Stomach (tissue), 9 donors: Measurements from ENCODE around the gene TMEM187. TPM values are rescaled to one million over a fixed set of nuclear protein-coding genes. Genes with fewer than 3 reads are reported as not detected.

ENCODE experiments used
- DNase-seq, 2 donors: peaks; one replicate each; pipeline versions ENCODE4 v3.0.0 to v3.0.0-alpha.2; 2013 to 2019
- H3K27ac ChIP-seq, 5 donors: fragments of 200-600 bp in 4 of 5; sonication (generic) in 4 of 5; one replicate each; pipeline ENCODE4 v1.5.1; 2013 to 2019; ENCODE audit warnings: mild to moderate bottlenecking in 1 of 5, moderate library complexity in 1 of 5
- H3K27me3 ChIP-seq, 3 donors: fragments of 200-600 bp; sonication (generic); one replicate each; pipeline ENCODE4 v1.5.1; 2017 to 2019; ENCODE audit warnings: mixed run types in 1 of 3
- H3K36me3 ChIP-seq, 4 donors: fragments of 200-600 bp; sonication (generic); 1 replicate in 3 of 4; 2 replicates in 1 of 4; pipeline ENCODE4 v1.5.1; 2016 to 2019
- H3K4me1 ChIP-seq, 4 donors: fragments of 200-600 bp; sonication (generic); one replicate each; pipeline ENCODE4 v1.5.1; 2016 to 2019
- H3K4me3 ChIP-seq, 4 donors: fragments of 200-600 bp; sonication (generic) in 3 of 4; one replicate each; pipeline ENCODE4 v1.5.1; 2016 to 2019; ENCODE audit warnings: mild to moderate bottlenecking in 1 of 4
- H3K9me3 ChIP-seq, 4 donors: fragments of 200-600 bp; sonication (generic); one replicate each; pipeline ENCODE4 v1.5.1; 2016 to 2019
- CTCF ChIP-seq, 7 experiments: fragments of 450-650 bp in 4 of 7; fragments of 200-600 bp in 3 of 7; sonication (generic) in 3 of 7; IDR thresholded peaks; one replicate each; pipeline ENCODE4 v1.5.1; 2016 to 2019; ENCODE audit warnings: antibody characterized with exemption in 7 of 7, control low read depth in 2 of 7, mild to moderate bottlenecking in 1 of 7
- EP300 ChIP-seq: sonication (generic); formaldehyde crosslinking; IDR thresholded peaks from one replicate; pipeline ENCODE4 v1.6.1; 2017; ENCODE audit warnings: antibody characterized with exemption
- POLR2A ChIP-seq, 4 donors: fragments of 450-650 bp; IDR thresholded peaks; one replicate each; pipeline ENCODE4 v1.6.1; 2016; ENCODE audit warnings: antibody characterized with exemption in 4 of 4, control low read depth in 2 of 4, mild to moderate bottlenecking in 1 of 4, moderate library complexity in 1 of 4
- POLR2AphosphoS5 ChIP-seq, 3 donors: sonication (generic); formaldehyde crosslinking; IDR thresholded peaks; one replicate each; pipeline ENCODE4 v1.6.1; 2016; ENCODE audit warnings: antibody characterized with exemption in 3 of 3
- WGBS, 5 donors: extraction: QIAGEN DNeasy Blood & Tissue Kit in 3 of 5; methylation state at CpG; one replicate each; pipeline versions ENCODE4 v1.1.5 to v1.1.7; 2013 to 2018; 5-methylcytosine and 5-hydroxymethylcytosine counted together
- intact Hi-C: fragments of 100-400 bp; cut with DNase I; formaldehyde crosslinking; loops from one replicate; pipeline ENCODE4 v1.15.1; 2023; ENCODE audit warnings: low total_unique reads
- polyA plus RNA-seq, 3 donors: library from polyadenylated mRNA; stranded (reverse); fragments of 200-250 nt; gene quantifications; one replicate each; pipeline ENCODE4 v1.2.3, GENCODE V29; 2013
- total RNA-seq, 5 donors: library from RNA; depleted of rRNA; stranded (reverse); fragments of >200 nt; gene quantifications; one replicate each; pipeline versions ENCODE4 v1.1.0 to v1.2.3, GENCODE V29; 2014 to 2016
- donor health status: healthy with polysubstance abuse.
- donor health status: Bipolar disorder and iron deficiency.
- donor health status: healthy.

Gene TMEM187
- total and polyA plus RNA-seq, 8 donors: 0.89 to 16.2 (median 4.6) TPM; not detected in 1

- no peak for DNase-seq
- TF ChIP-seq EP300 (no peak), CTCF (IDR thresholded peaks at IDR 0.05) (no peak), POLR2A (IDR thresholded peaks at IDR 0.05) (no peak), POLR2AphosphoS5 (IDR thresholded peaks at IDR 0.05) (no peak)
- intact Hi-C loops: no loop called here
- H3K4me3 ChIP-seq: no peak overlapping the region
- H3K27ac ChIP-seq: no peak overlapping the region
- peaks cover 0 to 54% (median 36%) of the 10 kb centered on the region in 4 donors for H3K36me3 ChIP-seq
- H3K4me1 ChIP-seq: peaks cover 5 to 46% (median 36%) of the 10 kb centered on the region in 4 donors
- peaks cover 0 to 6% (median 0%) of the 10 kb centered on the region in 3 donors for H3K27me3 ChIP-seq
- H3K9me3 ChIP-seq: no peaks in the 10 kb centered on the region
- WGBS, 5 donors: 81 to 89% (median 84%) methylated on average over 19 to 24 of the region's 24 CpGs; no CpG with 5 or more reads in 1 of the 5 donors
Observed at GRCh38 chrX:154016366-154017076, 44.0 kb downstream of the TMEM187 start.

- Histone ChIP-seq H3K36me3 (peaks cover 0 to 42% (median 31%) of the 10 kb centered on the region in 4 donors), H3K4me1 (peaks cover 5 to 53% (median 36%) of the 10 kb centered on the region in 4 donors), H3K27ac (peak overlapping the region in 3 of 5 donors; percentile 9 to 96 (median 73)), H3K4me3 (peak overlapping the region in 3 of 4 donors; percentile 54 to 62 (median 61)), H3K27me3 (peaks cover 0 to 5% (median 0%) of the 10 kb centered on the region in 3 donors), H3K9me3 (no peaks in the 10 kb centered on the region)
- no peak for DNase-seq
- TF ChIP-seq POLR2A (IDR thresholded peaks at IDR 0.05): no peak
- no peak for TF ChIP-seq POLR2AphosphoS5 (IDR thresholded peaks at IDR 0.05)
- no peak for TF ChIP-seq CTCF (IDR thresholded peaks at IDR 0.05)
- TF ChIP-seq EP300: no peak
- WGBS, 5 donors: 73 to 90% (median 83%) methylated on average over 11 to 26 of the region's 26 CpGs
- intact Hi-C loops: no loop called here
Observed at GRCh38 chrX:154017766-154018517, 45.4 kb downstream of the TMEM187 start.

- no peak for DNase-seq
- peaks cover 0 to 36% (median 30%) of the 10 kb centered on the region in 4 donors for H3K36me3 ChIP-seq
- H3K27me3 ChIP-seq: peaks cover 0 to 5% (median 0%) of the 10 kb centered on the region in 3 donors
- WGBS, 5 donors: 53 to 70% (median 63%) methylated on average over 13 to 15 of the region's 15 CpGs; no CpG with 5 or more reads in 1 of the 5 donors
- H3K9me3 ChIP-seq: no peaks in the 10 kb centered on the region
- H3K4me1 ChIP-seq: peaks cover 5 to 50% (median 34%) of the 10 kb centered on the region in 4 donors
- intact Hi-C loops: no loop called here
- TF ChIP-seq EP300 (no peak), POLR2AphosphoS5 (IDR thresholded peaks at IDR 0.05) (no peak)
- peak overlapping the region; percentile 60 to 96 (median 77) for H3K27ac ChIP-seq
- H3K4me3 ChIP-seq: peak overlapping the region; percentile 53 to 62 (median 58)
Observed at GRCh38 chrX:154018518-154019060, 46.0 kb downstream of the TMEM187 start.

- H3K4me1 ChIP-seq: peaks cover 5 to 52% (median 31%) of the 10 kb centered on the region in 4 donors
- peak overlapping the region; percentile 53 to 62 (median 58) for H3K4me3 ChIP-seq
- peaks cover 0 to 5% (median 0%) of the 10 kb centered on the region in 3 donors for H3K27me3 ChIP-seq
- no peaks in the 10 kb centered on the region for H3K9me3 ChIP-seq
- TF ChIP-seq EP300 (no peak), POLR2AphosphoS5 (IDR thresholded peaks at IDR 0.05) (no peak), CTCF (IDR thresholded peaks at IDR 0.05) (no peak), POLR2A (IDR thresholded peaks at IDR 0.05) (no peak)
- WGBS, 5 donors: 1 to 46% (median 4%) methylated on average over 5 to 44 of the region's 45 CpGs
- peak in 1 of 2 donors; percentile 36 for DNase-seq
- peak overlapping the region; percentile 60 to 96 (median 77) for H3K27ac ChIP-seq
- intact Hi-C loops: no loop called here
- peaks cover 0 to 35% (median 30%) of the 10 kb centered on the region in 4 donors for H3K36me3 ChIP-seq
Observed at GRCh38 chrX:154019061-154019621, 46.6 kb downstream of the TMEM187 start.
